Astrocyte of the hippocampus (primary cell): Measurements from ENCODE around the gene ECHDC3.
"Not testable (repeated sequence)": the region's sequence is repeated elsewhere in the genome, so short reads cannot be mapped to it uniquely, and the experiment has no call there.

ENCODE experiments used
- DNase-seq: peaks from one replicate; pipeline ENCODE4 v3.0.0; 2011; ENCODE audit warnings: low read depth, low spot score

The ECHDC3 gene, protein sequence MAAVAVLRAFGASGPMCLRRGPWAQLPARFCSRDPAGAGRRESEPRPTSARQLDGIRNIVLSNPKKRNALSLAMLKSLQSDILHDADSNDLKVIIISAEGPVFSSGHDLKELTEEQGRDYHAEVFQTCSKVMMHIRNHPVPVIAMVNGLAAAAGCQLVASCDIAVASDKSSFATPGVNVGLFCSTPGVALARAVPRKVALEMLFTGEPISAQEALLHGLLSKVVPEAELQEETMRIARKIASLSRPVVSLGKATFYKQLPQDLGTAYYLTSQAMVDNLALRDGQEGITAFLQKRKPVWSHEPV

DNA sequence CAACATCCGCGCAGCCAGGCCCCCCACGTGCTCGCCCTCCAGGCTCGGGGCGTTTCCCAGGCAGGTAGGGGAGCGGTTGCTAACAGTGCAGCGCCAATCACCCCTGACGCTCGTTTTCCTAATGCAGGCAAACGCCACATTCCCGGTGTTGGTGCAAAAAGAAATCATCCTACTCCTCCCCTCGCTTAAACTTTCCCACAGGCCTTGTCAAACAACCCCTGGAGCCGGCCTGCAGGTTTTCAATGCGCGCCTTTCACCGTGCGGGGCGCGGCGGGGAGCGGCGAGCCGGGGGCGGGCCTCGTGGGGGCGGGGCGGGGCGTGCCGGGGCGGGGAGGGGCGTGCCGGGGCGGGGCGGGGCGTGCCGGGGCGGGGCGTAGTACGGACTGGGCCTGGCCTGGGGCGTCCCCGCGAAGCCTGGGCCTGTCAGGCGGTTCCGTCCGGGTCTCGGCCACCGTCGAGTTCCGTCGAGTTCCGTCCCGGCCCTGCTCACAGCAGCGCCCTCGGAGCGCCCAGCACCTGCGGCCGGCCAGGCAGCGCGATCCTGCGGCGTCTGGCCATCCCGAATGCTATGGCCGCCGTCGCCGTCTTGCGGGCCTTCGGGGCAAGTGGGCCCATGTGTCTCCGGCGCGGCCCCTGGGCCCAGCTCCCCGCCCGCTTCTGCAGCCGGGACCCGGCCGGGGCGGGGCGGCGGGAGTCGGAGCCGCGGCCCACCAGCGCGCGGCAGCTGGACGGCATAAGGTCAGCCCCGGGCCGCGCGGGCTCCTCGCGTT lies at the start of gene ECHDC3:
TSS of gene ECHDC3 (plus strand) at position 374 of the 770 bp plus-strand sequence. CDS start at position 569, 195 bp downstream.
- peak; percentile 69 for DNase-seq

DNA sequence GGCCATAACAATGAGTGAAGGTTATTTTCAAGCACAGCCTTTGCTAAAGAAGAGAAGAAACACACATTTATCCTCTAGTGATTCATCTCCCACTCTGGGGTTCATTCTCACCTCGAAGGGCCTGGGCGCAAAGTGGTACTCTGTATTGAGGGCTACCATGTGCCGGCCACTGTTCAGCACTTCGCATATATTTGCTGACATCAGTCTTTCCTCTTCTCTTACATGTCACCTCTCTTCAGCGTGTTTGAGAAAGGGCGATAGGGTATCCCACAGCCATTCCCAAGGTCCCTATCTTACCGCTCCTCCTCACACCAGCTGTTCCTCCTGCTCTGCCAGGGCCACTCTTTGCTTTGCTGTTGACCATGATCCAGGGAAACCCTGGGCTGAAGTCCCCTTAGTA lies 48.8 kb upstream of the ECHDC3 start:
- no peak for DNase-seq

DNA sequence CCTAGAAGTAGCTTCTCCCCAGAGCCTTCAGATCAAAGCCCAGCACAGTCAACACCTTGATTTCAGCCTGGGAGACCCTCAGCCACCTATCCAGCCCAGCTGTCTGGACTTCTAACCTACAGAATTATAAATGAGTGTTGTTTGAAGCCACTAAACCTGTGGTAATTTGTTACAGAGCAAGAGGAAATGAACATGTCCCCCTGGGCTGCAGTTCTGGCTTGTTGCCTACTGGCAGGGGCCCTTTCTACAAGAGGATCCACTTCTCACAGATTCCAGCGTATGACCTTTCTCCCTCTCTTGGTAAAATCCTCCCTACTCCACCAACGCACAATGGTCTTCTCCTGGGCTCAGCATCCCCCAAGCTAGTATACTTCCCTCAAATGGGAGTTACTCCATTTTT lies 46.4 kb upstream of the ECHDC3 start:
- DNase-seq, result no peak

DNA sequence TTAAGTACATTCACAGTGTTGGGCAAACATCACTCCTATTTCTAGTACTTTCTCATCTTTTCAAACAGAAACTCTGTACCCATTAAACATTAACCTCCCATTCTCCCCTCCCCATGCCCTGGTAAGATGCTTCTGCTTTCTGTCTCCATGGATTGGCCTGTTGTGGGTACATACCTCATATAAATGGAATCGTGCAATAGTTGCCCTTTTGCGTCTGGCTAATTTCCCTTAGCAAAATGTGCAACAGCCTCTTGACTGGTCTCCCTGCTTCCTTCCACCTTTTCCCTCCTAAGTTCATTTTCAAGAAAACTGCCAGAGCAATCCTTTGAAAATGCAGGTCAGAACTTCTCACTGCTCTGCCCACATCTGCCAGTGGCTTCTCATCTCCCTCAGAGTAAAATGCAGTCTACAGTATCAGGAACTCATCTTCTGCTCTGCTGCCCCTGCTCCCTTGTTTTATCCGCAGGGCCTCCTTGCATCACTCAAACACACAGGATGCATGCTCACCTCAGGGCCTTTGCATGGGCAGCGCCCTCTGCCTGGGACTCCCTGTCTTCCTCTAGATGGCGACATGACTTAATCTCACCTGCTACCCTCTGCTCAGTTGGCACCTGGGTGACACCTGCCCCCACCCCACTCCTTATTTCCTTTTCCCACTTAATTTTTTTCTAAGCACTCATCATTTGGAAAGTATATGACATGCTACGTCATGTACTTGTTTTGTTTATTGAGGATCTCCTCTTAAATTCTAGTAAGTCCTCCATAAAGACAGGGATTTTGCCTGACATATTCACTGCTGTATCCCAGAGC lies 44.3 kb upstream of the ECHDC3 start:
- DNase-seq, result no peak

DNA sequence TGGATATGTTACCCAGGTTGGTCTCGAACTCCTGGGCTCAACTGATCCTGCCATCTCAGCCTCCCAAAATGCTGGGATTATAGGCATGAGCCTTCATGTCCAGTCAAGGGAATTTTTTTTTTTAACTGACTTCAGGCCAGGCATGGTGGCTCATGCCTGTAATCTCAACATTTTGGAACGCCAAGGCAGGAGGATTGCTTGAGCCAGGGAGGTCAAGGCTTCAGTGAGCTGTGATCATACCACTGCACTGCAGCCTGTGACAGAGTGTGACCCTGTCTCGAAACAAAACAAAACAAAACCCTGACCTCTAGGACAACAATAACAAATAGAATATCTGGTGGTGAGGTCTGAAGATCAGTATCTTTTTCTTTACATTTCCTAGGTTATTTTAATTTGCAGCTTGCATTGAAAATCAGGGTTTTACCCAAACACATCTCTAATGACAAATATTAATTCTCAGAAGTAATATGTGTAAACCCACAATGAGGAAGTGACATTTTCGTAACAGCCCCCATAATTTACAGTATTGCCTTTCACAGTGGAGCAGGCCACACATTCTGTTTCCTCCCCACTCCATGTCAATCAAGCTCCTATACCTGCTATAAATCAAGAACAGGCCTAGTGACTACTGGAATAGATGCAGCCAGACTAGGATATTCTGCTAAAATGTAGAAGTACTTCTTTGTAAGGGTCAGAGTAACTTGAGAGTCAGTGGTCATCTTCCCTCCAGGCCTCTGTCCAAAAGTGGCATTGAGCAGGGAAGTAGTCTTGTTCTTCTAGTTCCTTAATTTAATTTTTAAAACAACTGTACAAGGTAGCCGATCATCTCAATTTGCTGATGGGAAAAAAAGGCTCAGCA lies 43.3 kb upstream of the ECHDC3 start:
- no peak for DNase-seq

DNA sequence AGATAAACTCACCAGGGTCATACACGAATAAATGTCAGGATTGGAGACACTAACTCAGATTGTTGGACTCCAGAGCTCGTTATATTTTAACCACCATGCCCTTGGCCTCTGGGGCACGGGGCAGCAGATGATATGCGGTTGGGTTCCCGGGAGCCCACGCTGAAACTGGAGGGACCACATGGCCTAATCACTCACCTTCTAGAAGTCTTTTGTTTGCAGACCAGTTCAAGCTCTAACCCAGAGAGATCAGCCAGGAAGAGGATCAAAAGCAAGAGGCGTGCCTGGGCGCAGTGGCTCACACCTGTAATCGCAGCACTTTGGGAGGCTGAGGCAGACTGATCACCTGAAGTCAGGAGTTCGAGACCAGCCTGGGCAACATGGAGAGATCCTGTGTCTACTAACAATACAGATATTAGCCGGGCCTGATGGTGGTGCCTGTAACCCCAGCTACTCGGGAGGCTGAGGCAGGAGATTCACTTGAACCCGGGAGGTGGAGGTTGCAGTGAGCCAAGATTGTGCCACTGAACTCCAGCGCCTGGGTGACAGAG lies 42.6 kb upstream of the ECHDC3 start:
- no peak for DNase-seq

DNA sequence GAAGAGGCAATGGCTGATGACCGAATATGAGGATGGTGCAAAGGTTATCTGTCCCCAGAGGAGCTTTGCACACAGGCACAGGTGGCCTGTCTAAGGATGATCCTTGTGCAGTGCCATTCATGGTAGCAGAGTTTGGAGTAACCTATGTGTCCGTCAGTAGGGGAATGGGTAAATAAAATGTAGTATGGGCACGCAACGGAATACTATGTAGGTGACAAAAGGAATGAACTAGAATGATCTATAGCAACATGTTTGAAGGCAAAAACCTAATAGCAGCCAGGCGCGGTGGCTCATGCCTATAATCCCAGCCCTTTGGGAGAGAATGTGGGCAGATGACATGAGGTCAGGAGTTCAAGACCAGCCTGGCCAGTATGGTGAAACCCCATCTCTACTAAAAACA lies 41.6 kb upstream of the ECHDC3 start:
- no peak for DNase-seq

DNA sequence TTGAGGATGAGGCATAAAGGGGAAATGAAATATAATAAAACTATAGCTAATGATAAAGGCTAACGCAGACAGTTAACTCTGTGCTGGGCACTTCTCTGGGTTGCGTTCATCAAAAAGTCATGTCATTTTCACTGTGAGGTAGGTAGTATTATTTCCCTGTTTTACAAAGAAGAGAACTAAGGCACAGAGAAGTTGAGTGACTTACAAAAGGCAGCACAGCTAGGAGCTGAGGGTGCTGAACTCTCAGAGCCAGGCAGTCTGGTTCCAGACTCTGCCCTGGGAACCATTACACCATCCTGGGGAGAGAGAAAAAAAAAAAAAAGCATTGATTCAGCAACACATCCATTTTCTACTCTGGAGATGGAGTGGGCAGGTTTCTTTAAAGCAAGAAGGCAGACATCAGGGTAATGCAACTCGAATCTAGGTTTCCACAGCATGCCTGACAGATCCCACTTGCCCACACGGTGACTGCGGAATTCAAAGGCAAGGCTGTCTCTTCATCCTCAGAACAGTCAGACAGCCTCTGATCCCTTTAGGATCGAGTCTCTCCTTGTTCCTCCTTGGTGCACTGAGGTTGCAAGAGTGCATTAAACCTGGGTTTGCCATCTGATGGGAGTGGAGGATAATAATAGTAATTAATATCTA lies 40.6 kb upstream of the ECHDC3 start:
- DNase-seq, result no peak

DNA sequence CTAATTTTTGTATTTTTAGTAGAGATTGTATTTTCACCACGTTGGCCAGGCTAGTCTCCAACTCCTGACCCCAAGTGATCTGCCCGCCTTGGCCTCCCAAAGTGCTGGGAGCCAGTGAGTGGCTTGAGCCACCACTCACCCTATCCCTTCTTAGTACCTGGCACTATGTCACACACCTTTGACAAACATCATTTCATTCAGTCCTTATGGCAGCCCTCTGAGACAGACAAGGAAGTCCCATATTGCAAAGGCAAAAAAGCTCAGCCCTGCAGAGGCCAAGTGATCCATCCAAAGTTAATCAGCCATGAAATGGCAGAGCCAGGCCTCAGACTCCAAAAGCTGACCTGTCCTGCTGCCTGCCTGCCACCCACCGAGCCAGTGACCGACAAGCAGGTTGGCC lies 39.9 kb upstream of the ECHDC3 start:
- no peak for DNase-seq

DNA sequence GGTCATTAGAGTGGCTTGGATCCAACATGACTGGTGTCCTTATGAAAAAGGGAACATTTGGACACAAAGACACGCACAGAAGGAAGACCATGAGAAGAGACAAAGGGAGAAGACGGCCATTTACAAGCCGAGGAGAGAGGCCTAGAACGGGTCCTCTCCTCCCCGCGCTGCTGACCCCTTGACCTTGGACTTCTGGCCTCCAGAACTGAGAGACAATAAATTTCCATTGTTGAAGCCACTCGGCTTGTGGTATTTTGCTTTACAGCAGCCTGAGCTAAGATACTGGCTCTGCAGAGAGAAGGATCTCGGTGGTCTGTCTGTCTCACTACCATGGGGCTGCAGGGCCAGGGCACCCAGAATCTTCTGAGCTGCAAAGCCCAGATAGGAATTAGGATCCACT lies 38.1 kb upstream of the ECHDC3 start:
- no peak for DNase-seq

DNA sequence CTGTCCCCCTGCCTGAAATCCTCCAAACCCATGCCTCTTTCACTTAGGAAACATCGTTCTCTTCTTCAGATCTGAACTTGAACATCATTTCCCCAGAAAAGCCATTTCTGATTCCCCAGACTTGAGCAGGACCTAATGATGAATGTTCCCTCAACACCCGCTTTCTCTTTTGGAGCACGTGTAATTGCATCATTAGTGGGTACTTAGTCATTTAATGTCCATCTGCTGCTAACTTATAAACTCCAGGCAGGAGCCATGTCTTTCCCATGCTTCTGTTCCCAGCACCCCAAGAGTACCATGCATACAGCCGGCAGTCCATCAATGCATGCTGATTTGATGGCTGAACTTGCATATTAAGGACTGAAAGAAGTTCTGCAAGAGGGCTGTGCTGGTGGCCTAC lies 36.5 kb upstream of the ECHDC3 start:
- no peak for DNase-seq

DNA sequence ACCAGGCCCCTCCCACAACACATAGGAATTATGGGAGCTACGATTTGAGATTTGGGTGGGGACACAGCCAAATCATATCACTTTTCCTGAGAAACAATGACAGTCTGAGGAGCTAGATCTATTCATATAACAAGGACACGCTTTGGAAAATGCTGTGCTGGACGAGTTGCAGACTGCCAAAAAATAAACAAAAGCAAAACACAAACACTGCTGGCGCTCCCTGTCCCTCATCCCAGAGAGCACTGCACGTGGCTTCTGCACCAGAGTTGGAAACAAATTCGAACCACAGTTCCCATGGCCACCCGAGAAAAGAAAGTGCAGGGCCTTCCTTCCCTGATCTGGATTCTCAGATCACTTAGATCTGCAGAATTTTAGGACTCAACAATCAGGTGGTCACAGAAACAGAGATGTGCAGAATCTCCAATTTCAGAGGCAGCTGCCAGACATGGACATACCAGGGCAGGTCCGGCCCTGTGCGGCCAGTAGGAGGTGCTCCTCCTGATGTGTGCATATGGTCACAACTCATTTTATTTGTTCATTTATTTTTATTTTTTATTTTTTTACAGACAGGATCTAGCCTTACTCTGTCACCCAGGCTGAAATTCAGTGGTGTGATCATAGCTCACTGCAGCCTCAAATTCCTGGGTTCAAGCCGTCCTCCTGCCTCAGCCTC lies 35.2 kb upstream of the ECHDC3 start:
- no peak for DNase-seq

DNA sequence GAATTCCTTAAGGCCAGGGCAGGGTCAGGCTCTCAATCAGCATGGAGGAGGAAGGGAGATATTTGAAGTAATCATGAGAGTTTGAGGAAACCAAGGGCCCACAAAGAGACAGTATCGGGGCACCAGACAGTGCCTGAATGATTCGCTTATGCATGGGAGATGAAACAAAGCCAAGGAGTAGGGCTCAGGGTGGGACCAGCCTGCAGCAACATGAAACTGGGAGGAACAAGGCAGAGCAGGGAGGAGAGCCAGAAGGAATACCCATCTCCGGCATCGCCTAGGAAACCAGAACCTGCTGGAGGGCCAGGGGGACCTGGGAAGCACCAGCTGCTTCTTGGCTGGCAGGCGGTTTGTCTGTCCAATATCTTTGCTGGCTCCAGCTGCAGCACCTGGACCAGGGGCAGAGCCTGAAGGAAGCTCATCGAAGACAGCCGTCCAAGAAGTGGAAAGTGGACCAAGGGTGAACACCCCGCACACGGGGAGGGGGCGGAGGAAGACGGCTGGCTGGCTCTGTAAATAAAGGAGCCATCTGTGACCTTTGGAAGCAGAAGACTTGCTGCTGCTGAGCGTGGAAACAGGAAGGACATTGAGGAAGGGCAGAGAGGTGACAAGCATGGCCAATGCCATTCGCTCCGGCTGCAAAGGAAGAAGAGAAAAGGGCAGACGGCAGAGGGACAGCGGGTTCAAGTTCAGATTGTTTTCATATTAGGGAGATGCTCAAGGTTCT lies 34.4 kb upstream of the ECHDC3 start:
- no peak for DNase-seq

DNA sequence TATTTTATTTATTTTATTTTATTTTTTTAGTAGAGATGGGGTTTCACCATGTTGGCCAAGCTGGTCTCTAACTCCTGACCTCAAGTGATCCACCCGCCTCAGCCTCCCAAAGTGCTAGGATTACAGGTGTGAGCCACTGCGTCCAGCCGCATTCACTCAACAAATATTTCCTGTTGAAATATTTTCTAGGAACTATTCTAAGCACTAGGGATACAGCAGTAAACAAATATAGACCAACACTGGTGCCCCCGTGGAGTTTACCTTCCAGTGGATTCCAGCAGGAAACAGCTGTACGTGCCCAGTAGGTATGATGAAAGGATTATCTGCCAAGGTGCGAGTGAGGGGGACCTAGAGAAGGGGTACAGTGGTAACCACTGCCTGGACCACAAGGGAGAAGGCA lies 33.4 kb upstream of the ECHDC3 start:
- DNase-seq, result not testable (repeated sequence)

DNA sequence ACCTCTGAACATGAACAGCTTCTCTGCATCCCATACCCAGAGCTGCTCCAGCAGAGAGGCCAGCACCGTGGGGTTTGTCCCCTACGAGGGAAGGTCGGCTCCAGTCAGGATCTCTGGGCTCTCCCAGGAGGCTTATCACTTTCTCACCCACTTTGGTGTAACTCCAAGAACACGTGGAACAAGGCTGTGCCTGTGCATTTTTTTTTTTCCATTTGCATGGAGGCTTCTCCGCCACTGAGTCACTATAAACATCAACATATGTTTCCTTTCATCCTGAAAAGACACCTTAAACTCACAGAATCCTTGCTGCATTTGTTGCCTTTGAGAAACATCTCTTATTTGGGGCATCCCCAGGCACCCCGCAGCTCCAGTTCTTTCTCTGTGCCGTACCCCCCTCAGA lies 29.4 kb upstream of the ECHDC3 start:
- no peak for DNase-seq

DNA sequence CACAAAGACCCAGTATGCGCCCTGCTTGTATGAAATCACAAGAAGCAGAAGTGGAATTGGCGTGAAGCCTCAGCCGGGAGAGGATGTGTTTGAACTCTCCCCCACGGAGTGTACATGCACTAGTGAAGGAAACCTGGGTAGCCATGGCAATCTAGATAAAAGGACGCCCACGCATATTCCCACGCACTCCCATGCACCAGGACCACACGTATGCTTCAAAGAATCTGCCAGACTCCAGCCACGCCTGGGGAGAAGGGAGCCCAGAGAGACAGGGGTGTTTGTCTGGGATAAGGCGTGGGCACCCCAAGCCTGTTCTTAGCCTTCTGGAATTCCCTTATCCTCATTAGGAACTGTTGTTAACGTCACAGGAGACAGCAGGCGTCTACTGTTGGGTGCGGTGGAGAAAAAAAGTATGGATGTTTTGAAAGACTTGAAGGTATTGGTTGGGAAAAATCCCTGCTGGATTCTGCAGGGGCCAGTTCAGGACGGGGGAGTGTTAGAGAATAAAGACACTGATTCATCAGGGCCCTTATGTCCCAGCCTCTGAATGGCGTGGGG lies 28.9 kb upstream of the ECHDC3 start:
- peak; percentile 46 for DNase-seq

DNA sequence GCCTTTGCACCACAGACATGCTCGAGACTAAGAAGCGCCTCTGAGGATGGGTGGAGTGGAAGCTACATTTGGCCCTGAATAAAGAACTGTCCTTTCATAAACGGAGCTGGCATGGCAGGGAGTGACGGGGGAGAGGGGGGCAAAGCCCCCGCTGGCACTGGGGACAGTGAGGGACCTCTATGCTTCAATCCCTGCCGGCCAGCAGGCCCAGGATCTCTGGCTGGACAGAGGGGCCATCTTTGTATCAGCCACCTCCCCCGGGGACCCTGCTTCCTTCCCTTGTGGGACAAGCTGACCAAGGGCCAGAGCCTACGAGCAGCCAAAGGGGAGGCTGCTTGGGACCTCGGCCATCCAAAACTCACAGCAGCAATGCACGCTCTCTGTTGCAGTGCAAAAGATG lies 28.2 kb upstream of the ECHDC3 start:
- DNase-seq, result no peak

DNA sequence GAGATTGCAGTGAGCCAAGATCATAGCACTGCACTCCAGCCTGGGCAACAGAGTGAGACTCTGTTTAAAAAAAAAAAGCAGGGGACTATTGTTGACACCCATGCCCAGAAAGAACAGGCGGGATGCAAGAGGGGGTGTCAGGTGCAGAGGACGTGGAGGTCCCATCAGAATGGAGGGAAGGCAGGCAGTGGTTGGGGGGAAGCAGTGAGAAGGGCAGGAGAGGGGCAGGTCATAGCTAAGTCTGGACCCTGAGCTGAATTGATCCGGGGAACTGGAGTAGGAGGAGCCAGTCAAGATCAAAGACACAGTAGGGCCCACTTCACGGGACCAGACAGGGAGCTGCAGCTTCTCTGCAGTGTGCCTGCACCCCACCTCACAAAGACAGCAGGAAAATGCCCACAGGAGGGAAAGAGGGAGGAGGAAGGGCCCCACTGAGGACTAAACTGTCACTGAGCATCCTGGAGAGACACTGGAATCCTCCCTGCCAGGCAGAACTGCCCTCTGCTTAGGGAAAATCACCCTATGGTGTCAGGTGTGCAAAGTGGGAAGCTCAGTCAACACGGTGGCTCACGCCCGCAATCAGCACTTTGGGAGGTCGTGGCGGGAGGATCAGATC lies 27.3 kb upstream of the ECHDC3 start:
- DNase-seq, result no peak
